Mesodermal cell (in vitro differentiated cells): ENCODE data around the gene SMTNL2.
"Not testable (repeated sequence)": the region's sequence is repeated elsewhere in the genome, so short reads cannot be mapped to it uniquely, and the experiment has no call there.

Experiments
- H3K27ac ChIP-seq: 2 replicates; pipeline ENCODE4 v1.7.0; 2013; ENCODE audit warnings: mild to moderate bottlenecking, low read depth, low read length, moderate library complexity; ENCODE audit not compliant: severe bottlenecking
- H3K36me3 ChIP-seq: 2 replicates; pipeline ENCODE4 v1.7.1; 2013; ENCODE audit warnings: mild to moderate bottlenecking, low read length, moderate library complexity; ENCODE audit not compliant: control insufficient read depth, insufficient read depth
- H3K4me1 ChIP-seq: one replicate; pipeline ENCODE4 v1.7.1; 2013; ENCODE audit warnings: mild to moderate bottlenecking, low read length; ENCODE audit not compliant: insufficient read depth, control insufficient read depth, poor library complexity, severe bottlenecking
- H3K4me3 ChIP-seq: 2 replicates; pipeline ENCODE4 v1.7.0; 2013; ENCODE audit warnings: low read length, control low read depth, mild to moderate bottlenecking; ENCODE audit not compliant: insufficient read depth, poor library complexity, severe bottlenecking; ENCODE audit errors: extremely low read depth
- H3K9me3 ChIP-seq: 2 replicates; pipeline ENCODE4 v1.7.1; 2013; ENCODE audit warnings: mild to moderate bottlenecking, low read length, moderate library complexity; ENCODE audit not compliant: control insufficient read depth
- WGBS, 2 experiments: methylation state at CpG; one replicate each; pipeline ENCODE4 v1.1.5; 2013; ENCODE audit warnings: missing lambda C conversion rate in 2 of 2; ENCODE audit not compliant: insufficient coverage in 2 of 2; 5-methylcytosine and 5-hydroxymethylcytosine counted together

SMTNL2 gene

DNA sequence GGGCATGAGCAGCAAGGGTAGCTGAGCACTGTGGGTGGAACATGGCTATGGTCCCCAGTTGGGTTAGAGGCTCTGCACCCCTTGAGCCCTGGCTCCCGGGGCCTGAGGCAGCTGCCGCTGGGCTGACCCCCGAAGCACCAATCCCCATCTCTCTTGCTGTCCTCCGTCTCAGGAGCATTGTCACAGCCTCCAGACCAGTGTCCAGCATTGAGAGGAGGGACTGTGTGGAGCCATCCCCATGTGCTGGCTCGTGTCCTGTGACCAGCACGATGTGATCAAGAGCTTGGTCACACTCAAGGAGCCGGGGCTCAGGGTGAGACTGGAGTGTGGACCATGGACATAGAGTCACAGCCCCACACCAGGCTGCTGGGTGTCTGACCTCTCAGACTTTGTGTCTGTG, 2.9 kb downstream of the SMTNL2 start:
- H3K4me1 ChIP-seq, result peaks cover 25% of the 10 kb centered on the region
- peak overlapping the region; percentile 75 for H3K27ac ChIP-seq
- H3K9me3 ChIP-seq, result no peaks in the 10 kb centered on the region
- 97 to 98% methylated on average over 5 of the region's 7 CpGs for WGBS, 2 experiments
- no peak overlapping the region for H3K4me3 ChIP-seq
- H3K36me3 ChIP-seq, result no peaks in the 10 kb centered on the region

DNA sequence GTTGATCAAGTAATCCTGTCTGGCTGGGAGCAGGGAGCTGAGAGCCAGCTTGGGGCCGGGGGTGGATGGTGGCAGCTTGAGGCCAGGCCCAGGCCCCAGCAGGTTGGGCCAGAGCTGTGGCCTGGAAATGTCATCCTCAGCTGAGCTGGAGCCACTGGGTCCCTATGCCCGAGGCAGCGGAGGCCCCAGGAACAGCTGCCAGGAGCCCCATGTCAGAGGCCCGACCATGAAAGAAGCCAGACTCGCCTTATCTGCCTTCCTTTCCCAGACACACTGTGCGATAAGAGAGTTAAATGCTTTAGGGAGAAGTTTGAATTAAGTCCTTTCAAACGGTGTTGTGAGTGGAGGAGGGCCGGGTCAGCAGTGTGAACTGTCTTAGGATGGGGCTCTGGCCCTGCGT, 3.5 kb downstream of the SMTNL2 start:
- Histone ChIP-seq H3K9me3 (no peaks in the 10 kb centered on the region), H3K36me3 (no peaks in the 10 kb centered on the region), H3K4me1 (peaks cover 25% of the 10 kb centered on the region), H3K27ac (peak overlapping the region; percentile 75), H3K4me3 (no peak overlapping the region)
- 68 to 78% methylated on average over 3 to 5 of the region's 9 CpGs for WGBS, 2 experiments

DNA sequence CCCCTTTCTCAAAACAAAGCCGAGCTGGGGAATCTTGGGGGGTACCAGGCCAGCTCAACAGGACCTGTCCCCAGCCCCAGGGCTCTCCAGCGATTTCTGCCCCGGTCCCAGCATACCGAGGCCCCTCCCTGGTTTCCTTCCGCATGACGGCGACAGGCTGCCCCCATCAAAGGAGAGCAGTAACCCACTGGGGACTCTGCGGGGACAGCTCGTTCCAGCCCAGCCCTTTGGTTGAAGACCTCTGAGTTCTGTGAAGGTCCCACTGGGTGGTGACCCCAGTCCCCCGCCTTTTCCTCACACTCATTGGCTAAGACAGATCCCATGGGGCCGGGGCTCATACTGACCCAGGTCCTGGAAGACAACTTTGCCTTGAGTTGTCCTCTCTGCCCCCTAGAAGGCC, 4.1 kb downstream of the SMTNL2 start:
- no peaks in the 10 kb centered on the region for H3K9me3 ChIP-seq
- 87 to 88% methylated on average over 9 to 10 of the region's 11 CpGs for WGBS, 2 experiments
- H3K27ac ChIP-seq, result peak overlapping the region; percentile 75
- H3K36me3 ChIP-seq, result no peaks in the 10 kb centered on the region
- H3K4me1 ChIP-seq, result peaks cover 21% of the 10 kb centered on the region
- no peak overlapping the region for H3K4me3 ChIP-seq

DNA sequence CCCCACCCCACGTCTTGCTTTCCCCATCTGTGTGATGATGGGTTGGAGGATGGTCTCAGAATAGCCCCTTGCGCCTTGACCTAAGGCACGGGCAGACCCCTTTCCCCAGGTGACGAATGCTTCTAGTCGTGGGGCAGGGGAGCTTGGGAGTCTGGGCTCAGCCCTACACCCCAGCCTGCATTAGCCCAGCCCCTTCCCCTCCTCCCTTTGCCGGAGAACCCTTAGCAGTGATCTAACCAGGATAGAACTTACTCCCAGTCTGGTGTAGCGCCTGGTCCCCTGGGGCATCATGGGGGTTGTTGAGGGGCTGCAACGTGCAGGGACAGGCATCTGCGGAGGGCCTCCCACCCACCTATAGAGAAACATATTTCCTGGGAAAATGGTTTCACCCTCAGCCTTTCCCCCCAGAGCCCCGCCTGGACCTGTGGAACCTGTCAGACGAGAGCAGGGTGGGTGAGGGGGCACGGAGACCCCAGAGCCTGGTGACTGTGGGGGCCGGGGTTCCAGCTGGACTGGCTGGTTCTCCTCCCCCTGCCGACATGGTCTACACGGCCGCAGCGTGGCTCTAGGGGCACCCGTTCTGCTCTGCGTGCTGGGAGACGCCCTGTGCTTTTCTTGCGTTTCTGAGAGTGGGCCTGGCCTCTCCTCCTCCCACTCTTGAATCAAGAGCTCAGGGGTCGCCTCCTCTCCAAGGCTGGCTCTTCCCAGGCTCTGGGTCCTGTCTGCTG, 4.7 kb downstream of the SMTNL2 start:
- no peaks in the 10 kb centered on the region for H3K36me3 ChIP-seq
- H3K9me3 ChIP-seq, result no peaks in the 10 kb centered on the region
- peaks cover 15% of the 10 kb centered on the region for H3K4me1 ChIP-seq
- no peak overlapping the region for H3K4me3 ChIP-seq
- 86 to 92% methylated on average over 10 to 18 of the region's 22 CpGs for WGBS, 2 experiments
- no peak overlapping the region for H3K27ac ChIP-seq

DNA sequence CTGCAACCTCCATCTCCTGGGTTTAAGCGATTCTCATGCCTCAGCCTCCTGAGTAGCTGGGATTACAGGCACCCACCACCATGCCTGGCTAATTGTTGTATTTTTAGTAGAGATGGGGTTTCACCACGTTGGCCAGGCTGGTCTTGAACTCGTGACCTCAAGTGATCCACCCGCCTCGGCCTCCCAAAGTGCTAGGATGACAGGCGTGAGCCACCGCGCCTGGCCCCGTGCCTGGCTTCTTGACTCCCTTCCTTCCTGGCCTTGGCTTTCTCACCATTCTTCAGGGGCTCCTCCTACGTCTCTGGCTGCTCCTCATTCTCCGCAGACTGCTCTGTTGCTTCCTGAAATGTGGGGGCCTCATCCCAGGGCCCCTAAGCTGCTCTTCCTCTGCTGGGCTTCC, 5.7 kb downstream of the SMTNL2 start:
- not testable (repeated sequence) for H3K27ac ChIP-seq, H3K36me3 ChIP-seq, H3K4me3 ChIP-seq, H3K9me3 ChIP-seq
- WGBS, 2 experiments, result 89 to 97% methylated on average over 10 of the region's 11 CpGs
- H3K4me1 ChIP-seq, result peaks cover 15% of the 10 kb centered on the region

DNA sequence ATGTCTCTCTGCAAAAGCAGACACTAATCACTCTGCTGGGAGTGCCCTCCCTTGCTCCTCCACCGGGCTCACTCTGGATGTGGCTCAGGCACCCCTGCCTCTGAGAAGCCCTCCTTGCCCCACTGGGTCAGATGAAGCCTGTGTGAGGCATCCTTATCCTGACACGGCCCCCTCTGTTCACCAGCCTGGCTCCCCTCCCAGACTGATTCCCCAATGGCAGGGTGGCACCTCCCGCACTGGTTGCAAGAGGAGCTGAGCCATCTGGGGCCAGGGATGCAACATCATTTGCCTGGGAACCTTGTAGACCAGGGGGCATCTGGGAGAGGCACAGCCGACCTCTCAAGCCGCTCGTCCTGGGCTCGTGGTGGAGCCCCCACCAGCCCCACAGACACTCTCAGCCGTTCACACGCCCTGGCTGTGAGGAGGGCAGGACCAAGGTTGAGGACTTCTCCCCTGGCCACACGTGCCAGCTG, 6.7 kb downstream of the SMTNL2 start:
- WGBS, 2 experiments, result 87 to 88% methylated on average over 8 to 10 of the region's 10 CpGs
- no peak overlapping the region for H3K27ac ChIP-seq
- no peaks in the 10 kb centered on the region for H3K36me3 ChIP-seq
- H3K4me3 ChIP-seq, result no peak overlapping the region
- H3K9me3 ChIP-seq, result no peaks in the 10 kb centered on the region
- H3K4me1 ChIP-seq, result peaks cover 18% of the 10 kb centered on the region

DNA sequence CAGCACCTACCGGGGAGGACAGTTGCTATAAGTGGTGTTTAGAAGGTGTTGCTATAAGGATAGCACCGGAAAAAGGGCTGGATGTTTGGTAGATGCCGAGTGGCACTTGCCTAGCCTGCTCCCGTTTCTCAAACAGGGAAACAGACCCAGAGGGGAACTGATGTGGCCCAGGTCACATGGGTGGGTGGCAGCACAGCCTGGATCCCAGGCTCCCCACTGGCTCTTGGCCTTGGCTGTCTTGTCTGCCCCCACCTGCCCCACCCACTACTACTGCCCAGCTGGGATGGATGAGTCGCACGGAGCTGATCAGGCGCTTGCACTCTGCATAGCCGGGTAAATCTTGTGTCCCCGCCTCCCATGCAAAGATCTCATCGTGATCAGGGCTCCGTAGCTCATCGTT, 7.2 kb downstream of the SMTNL2 start:
- WGBS, 2 experiments, result 64 to 74% methylated on average over 12 of the region's 12 CpGs
- Histone ChIP-seq H3K36me3 (no peaks in the 10 kb centered on the region), H3K9me3 (no peaks in the 10 kb centered on the region), H3K4me3 (no peak overlapping the region), H3K27ac (no peak overlapping the region), H3K4me1 (peaks cover 18% of the 10 kb centered on the region)

DNA sequence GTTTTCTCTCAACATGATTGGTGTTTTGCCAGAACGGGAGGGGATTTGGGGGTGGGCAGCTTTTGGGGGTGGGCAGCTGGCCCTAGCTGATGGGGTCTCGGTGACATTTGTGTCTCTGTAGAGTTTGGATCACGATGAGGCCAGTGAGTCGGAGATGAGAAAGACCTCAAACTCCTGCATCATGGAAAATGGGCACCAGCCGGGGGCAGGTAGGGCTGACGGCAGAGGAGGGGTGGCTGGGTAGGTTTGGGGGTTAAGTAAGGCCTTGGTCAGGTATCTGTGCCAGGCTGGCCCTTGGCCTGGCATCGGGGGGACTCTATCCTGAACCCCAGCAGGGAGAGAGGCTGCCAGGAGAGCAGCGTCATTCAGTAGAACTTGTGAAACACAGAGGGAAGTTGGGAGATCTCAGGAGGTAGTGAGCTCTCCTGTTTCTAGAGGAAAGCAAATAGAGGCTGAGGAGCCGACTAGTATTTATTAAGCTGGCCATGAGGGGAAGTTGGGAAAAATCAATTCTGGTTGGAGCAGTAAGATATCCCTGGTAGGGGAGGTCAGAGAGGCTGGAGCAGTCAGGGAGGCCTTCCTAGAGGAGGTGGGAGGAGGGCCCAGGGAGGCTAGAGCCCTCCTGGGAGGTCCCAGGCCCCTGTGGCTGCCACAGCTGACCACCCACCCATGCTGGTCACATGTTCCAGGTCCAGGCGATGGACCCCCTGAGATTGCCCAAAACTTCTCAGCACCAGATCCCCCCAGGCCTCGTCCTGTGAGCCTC, 8.1 kb downstream of the SMTNL2 start:
- Histone ChIP-seq H3K27ac (no peak overlapping the region), H3K9me3 (no peaks in the 10 kb centered on the region), H3K36me3 (no peaks in the 10 kb centered on the region), H3K4me3 (no peak overlapping the region), H3K4me1 (peaks cover 14% of the 10 kb centered on the region)
- 89 to 91% methylated on average over 10 to 11 of the region's 11 CpGs for WGBS, 2 experiments

DNA sequence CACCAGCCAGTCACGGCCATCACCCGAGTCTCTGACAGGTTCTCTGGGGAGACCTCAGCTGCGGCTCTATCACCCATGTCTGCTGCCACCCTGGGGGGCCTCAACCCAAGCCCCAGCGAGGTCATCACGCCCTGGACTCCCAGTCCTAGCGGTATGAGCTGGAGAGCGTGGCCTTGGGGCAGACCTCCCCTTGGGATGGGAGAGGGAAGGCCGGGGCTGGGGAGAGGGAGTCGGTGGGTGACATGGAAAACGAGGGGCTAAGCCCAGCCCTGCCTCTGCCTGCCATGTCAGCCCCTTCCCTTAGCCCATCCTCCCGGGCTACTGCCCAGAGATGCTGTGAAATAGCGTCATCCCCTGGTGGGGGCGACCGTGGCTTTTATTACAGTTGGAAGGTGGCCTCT, 8.7 kb downstream of the SMTNL2 start:
- Histone ChIP-seq H3K4me3 (no peak overlapping the region), H3K4me1 (peaks cover 12% of the 10 kb centered on the region), H3K9me3 (no peaks in the 10 kb centered on the region), H3K36me3 (no peaks in the 10 kb centered on the region), H3K27ac (no peak overlapping the region)
- WGBS, 2 experiments, result 85 to 88% methylated on average over 10 to 12 of the region's 14 CpGs

DNA sequence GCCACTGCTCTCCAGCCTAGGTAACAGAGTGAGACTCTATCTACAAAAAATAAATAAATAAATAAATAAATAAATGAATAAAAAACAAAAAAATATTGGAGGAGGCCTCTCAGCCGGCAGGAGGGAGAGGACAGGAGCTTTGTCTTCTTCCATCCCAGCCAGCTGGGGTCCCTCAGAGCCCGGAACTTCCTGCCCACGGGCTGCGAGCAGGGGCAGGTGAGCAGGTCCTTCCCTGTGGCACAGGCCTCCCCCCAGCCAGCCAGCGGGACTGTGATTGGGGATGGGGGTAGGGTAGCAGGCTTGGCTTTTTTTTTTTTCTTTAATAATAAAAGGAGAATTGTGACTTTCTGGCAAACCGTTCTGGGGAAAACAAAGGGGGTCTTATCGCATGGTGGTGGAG, 10.1 kb downstream of the SMTNL2 start:
- 90 to 100% methylated on average over 4 to 5 of the region's 7 CpGs for WGBS, 2 experiments

More for the DNA sequence above, 10.1 kb downstream of the SMTNL2 start:
- H3K36me3 ChIP-seq, result no peaks in the 10 kb centered on the region
- H3K9me3 ChIP-seq, result no peaks in the 10 kb centered on the region
- H3K4me1 ChIP-seq, result peaks cover 18% of the 10 kb centered on the region
- no peak overlapping the region for H3K4me3 ChIP-seq
- no peak overlapping the region for H3K27ac ChIP-seq
